ENCODE results near the gene ERC1.

Gene ERC1

DNA sequence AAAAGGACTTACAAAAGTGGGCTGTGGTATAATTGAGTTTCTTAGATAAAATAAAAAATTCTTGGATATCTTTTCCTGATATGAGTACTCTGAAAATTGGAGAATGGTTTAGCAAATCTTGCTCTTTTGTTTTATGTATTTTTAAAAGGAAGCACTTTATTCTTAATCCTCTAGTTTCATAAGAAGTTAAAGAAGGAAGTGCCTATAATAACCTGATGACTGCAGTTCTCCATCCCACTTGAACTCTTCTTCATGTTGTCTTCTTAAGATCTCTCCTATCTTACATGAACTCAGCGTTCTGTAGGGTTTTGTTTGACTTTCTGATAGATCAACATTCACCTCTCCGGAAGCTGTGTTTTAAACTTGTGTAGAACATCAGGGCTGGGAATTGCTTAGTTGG, 271.0 kb downstream of the ERC1 start:
- TF ChIP-seq, protein P1, sequence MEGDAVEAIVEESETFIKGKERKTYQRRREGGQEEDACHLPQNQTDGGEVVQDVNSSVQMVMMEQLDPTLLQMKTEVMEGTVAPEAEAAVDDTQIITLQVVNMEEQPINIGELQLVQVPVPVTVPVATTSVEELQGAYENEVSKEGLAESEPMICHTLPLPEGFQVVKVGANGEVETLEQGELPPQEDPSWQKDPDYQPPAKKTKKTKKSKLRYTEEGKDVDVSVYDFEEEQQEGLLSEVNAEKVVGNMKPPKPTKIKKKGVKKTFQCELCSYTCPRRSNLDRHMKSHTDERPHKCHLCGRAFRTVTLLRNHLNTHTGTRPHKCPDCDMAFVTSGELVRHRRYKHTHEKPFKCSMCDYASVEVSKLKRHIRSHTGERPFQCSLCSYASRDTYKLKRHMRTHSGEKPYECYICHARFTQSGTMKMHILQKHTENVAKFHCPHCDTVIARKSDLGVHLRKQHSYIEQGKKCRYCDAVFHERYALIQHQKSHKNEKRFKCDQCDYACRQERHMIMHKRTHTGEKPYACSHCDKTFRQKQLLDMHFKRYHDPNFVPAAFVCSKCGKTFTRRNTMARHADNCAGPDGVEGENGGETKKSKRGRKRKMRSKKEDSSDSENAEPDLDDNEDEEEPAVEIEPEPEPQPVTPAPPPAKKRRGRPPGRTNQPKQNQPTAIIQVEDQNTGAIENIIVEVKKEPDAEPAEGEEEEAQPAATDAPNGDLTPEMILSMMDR (IDR thresholded peaks at IDR 0.05; ENCODE audit: low read depth, low read length, missing control alignments), result no peak
- DNase-seq (ENCODE audit: extremely low read depth, low read depth), result no peak
- no peak overlapping the region for H3K4me3 ChIP-seq (replicated peaks; ENCODE audit: low read depth, low read length)

DNA sequence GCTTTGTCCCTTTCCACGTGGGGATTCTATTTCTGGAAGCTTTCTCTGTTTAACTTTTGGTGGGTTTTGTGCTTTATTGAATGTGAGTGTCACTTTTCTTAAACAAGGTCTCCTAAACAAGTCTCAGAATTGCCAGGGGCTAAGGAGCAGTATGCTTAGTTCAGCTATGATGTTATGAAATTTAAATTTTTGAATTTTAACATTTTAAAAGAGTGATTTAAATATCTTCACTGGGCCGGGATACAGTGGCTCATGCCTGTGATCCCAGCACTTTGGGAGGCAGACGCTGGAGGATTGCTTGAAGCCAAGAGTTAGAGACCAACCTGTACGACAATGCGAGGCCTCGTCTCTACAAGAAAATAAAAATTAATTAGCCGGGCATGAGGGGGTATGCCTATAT, 276.2 kb downstream of the ERC1 start:
- no peak for DNase-seq (ENCODE audit: extremely low read depth, low read depth)
- H3K4me3 ChIP-seq (replicated peaks; ENCODE audit: low read depth, low read length), result no peak overlapping the region
- TF ChIP-seq, protein P1 (IDR thresholded peaks at IDR 0.05; ENCODE audit: low read depth, low read length, missing control alignments), result no peak

GRCh38 chr12:1272142-1272541, 281.1 kb downstream of the ERC1 start:
- TF ChIP-seq, protein P1 (IDR thresholded peaks at IDR 0.05; ENCODE audit: low read depth, low read length, missing control alignments), result no peak
- H3K4me3 ChIP-seq (replicated peaks; ENCODE audit: low read depth, low read length), result no peak overlapping the region
- DNase-seq (ENCODE audit: extremely low read depth, low read depth), result no peak

- H3K4me3 ChIP-seq (replicated peaks; ENCODE audit: low read depth, low read length), result no peak overlapping the region
- TF ChIP-seq, protein P1 (IDR thresholded peaks at IDR 0.05; ENCODE audit: low read depth, low read length, missing control alignments), result no peak
- DNase-seq (ENCODE audit: extremely low read depth, low read depth), result no peak
Measured at GRCh38 chr12:1273051-1273450, 282.0 kb downstream of the ERC1 start.

DNA sequence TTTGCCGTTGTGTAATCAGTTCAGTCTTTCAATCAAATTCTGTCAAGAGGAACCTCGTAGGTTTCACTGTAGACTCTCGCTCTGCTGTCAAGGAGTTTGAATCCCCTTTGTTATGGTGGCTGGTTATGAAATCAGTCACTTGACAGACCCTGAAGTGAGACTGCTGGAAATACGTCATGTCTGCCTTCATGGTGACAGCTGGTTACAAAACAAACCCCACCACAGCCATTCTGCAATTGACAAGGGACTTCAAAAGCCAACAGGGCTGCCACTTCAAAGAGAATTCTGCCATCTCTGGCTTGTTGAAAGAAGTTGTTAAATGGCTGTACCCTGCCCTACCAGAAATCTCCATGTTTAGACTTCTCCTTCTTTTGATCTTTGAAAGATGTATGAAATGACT, 286.9 kb downstream of the ERC1 start:
- no peak overlapping the region for H3K4me3 ChIP-seq (replicated peaks; ENCODE audit: low read depth, low read length)
- no peak for DNase-seq (ENCODE audit: extremely low read depth, low read depth)
- TF ChIP-seq, protein P1 (IDR thresholded peaks at IDR 0.05; ENCODE audit: low read depth, low read length, missing control alignments), result no peak

DNA sequence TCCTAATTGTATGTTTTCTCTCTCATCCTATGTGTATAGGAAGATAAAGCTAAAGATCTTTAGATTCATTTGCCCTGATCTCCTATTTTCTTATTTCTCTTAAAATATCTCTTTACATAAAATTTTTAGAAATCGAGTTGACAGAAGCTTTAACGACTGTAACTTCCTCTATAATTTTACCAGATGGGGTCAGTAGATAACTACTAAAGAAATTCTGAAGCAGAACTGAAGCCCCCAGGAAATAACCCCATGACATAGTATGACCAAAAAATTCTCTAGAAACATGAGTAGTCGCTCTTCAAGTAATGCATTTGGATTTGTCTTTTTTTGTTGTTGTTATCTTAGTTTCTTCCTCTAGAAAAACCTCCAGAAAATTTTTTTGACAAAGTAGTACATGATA, 288.0 kb downstream of the ERC1 start:
- H3K4me3 ChIP-seq (replicated peaks; ENCODE audit: low read depth, low read length), result no peak overlapping the region
- TF ChIP-seq, protein P1 (IDR thresholded peaks at IDR 0.05; ENCODE audit: low read depth, low read length, missing control alignments), result no peak
- no peak for DNase-seq (ENCODE audit: extremely low read depth, low read depth)

DNA sequence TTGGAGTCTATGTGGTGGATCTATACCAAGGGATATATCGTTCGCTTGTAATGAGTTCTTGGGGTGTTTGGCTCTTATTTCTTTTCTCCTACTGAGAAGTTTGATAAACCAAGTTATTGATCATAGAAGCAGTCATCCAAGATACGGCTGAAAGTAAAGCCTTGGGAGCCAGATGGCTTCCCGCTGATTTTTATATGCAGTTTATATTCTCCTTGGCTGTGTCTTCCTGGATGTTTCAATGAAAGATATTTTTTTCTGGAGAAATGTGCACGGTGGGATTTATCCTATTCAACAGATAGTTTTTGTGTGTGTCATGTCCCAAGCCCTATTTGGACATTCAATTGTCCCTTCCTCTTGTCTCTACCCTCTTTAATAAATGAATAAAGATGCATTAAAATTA, 289.0 kb downstream of the ERC1 start:
- no peak for DNase-seq (ENCODE audit: extremely low read depth, low read depth)
- TF ChIP-seq, protein P1 (IDR thresholded peaks at IDR 0.05; ENCODE audit: low read depth, low read length, missing control alignments), result no peak
- no peak overlapping the region for H3K4me3 ChIP-seq (replicated peaks; ENCODE audit: low read depth, low read length)

All from HFF-Myc (cell line).